ENCODE data around the gene ARAF.

Gene ARAF

GRCh38 chrX:47566841-47567240 lies 5.8 kb downstream of the ARAF start:
- Histone ChIP-seq H3K27ac (ENCODE audit: low read depth, low read length, severe bottlenecking) (no peak overlapping the region), H3K4me3 (ENCODE audit: extremely low read depth, insufficient read depth, low read length, poor library complexity, severe bottlenecking) (no peak overlapping the region), H3K9me3 (ENCODE audit: control insufficient read depth, low read length) (no peaks in the 10 kb centered on the region), H3K4me1 (ENCODE audit: control insufficient read depth, insufficient read depth, low read length, poor library complexity, severe bottlenecking) (no peaks in the 10 kb centered on the region), H3K36me3 (ENCODE audit: control insufficient read depth, insufficient read depth, low read length) (peaks cover 70% of the 10 kb centered on the region)
- 98 to 100% methylated on average over 1 to 8 of the region's 11 CpGs for WGBS, 2 experiments (ENCODE audit: insufficient coverage in 2 of 2)

DNA sequence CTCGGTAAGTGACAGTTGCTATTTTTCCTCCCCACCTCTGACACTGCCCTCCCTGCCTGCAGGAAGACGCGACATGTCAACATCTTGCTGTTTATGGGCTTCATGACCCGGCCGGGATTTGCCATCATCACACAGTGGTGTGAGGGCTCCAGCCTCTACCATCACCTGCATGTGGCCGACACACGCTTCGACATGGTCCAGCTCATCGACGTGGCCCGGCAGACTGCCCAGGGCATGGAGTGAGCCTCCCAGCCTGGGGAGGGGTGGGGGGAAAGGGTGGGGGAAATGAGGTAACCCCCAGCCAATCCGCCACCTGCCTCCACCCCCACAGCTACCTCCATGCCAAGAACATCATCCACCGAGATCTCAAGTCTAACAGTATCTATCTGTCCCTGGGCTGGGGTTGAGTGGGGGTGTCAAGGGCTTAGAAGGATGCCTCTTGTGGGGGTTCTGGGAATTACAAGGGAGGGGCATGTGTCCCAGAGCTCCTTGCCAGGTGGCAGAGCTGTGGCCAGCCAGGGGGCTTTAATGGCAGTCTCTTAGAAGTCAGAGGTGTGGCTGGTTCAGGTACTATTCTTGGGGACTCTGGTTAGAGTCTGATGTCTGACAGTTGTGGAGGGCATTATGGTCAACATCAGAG lies 7.8 kb downstream of the ARAF start:
- Histone ChIP-seq H3K27ac (ENCODE audit: low read depth, low read length, severe bottlenecking) (no peak overlapping the region), H3K4me3 (ENCODE audit: extremely low read depth, insufficient read depth, low read length, poor library complexity, severe bottlenecking) (no peak overlapping the region), H3K9me3 (ENCODE audit: control insufficient read depth, low read length) (no peaks in the 10 kb centered on the region), H3K36me3 (ENCODE audit: control insufficient read depth, insufficient read depth, low read length) (peaks cover 67% of the 10 kb centered on the region), H3K4me1 (ENCODE audit: control insufficient read depth, insufficient read depth, low read length, poor library complexity, severe bottlenecking) (peaks cover 10% of the 10 kb centered on the region)
- 100% methylated on average over 2 of the region's 13 CpGs; no CpG with 5 or more reads in 1 of the 2 experiments for WGBS, 2 experiments (ENCODE audit: insufficient coverage in 2 of 2)

DNA sequence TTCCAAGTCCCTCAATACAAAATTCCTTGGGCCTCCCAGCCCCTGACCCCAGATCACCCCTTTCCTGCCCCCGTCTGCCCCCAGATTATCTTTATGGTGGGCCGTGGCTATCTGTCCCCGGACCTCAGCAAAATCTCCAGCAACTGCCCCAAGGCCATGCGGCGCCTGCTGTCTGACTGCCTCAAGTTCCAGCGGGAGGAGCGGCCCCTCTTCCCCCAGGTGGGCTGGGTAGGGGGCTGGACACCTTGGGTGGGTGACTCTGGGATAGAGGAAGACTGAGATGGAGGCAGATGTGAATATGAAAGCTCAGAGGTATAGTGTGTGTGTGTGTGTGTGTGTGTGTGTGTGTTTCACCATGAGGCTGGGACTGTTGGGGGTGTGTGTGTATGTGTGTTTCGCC lies 9.8 kb downstream of the ARAF start:
- Histone ChIP-seq H3K4me3 (ENCODE audit: extremely low read depth, insufficient read depth, low read length, poor library complexity, severe bottlenecking) (no peak overlapping the region), H3K9me3 (ENCODE audit: control insufficient read depth, low read length) (no peaks in the 10 kb centered on the region), H3K27ac (ENCODE audit: low read depth, low read length, severe bottlenecking) (no peak overlapping the region), H3K36me3 (ENCODE audit: control insufficient read depth, insufficient read depth, low read length) (peaks cover 53% of the 10 kb centered on the region), H3K4me1 (ENCODE audit: control insufficient read depth, insufficient read depth, low read length, poor library complexity, severe bottlenecking) (peaks cover 19% of the 10 kb centered on the region)
- no CpG with 5 or more reads among the region's 8 CpGs for WGBS, 2 experiments (ENCODE audit: insufficient coverage in 2 of 2)

DNA sequence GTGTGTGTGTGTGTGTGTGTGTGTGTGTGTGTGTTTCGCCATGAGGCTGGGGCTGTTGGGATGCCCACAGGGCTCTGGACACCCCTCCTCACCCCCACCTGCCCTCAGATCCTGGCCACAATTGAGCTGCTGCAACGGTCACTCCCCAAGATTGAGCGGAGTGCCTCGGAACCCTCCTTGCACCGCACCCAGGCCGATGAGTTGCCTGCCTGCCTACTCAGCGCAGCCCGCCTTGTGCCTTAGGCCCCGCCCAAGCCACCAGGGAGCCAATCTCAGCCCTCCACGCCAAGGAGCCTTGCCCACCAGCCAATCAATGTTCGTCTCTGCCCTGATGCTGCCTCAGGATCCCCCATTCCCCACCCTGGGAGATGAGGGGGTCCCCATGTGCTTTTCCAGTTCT lies 10.2 kb downstream of the ARAF start:
- Histone ChIP-seq H3K27ac (ENCODE audit: low read depth, low read length, severe bottlenecking) (no peak overlapping the region), H3K4me1 (ENCODE audit: control insufficient read depth, insufficient read depth, low read length, poor library complexity, severe bottlenecking) (peaks cover 19% of the 10 kb centered on the region), H3K4me3 (ENCODE audit: extremely low read depth, insufficient read depth, low read length, poor library complexity, severe bottlenecking) (no peak overlapping the region), H3K36me3 (ENCODE audit: control insufficient read depth, insufficient read depth, low read length) (peaks cover 53% of the 10 kb centered on the region), H3K9me3 (ENCODE audit: control insufficient read depth, low read length) (no peaks in the 10 kb centered on the region)
- WGBS, 2 experiments (ENCODE audit: insufficient coverage in 2 of 2): 90% methylated on average over 7 of the region's 11 CpGs; no CpG with 5 or more reads in 1 of the 2 experiments

DNA sequence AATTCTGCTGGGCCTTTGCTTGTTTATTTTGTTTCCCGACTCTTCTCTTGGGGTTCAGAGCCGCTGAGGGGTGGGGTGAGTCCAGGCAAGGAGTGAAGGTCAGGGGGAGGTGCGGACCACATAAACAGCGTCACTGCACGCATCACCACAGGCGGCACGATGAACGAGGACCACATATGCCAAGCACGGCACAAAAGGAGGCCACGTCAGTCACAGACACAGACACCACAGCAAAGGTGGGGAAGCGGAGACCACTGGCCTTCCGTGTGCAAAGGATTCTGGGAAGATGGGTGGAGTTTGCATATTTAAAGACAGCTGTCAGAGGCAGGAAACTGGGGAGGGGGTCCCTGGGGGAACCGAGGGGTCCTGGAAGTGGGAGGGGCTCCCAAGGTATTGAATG lies 10.9 kb downstream of the ARAF start:
- H3K4me1 ChIP-seq (ENCODE audit: control insufficient read depth, insufficient read depth, low read length, poor library complexity, severe bottlenecking): peaks cover 19% of the 10 kb centered on the region
- no peak overlapping the region for H3K4me3 ChIP-seq (ENCODE audit: extremely low read depth, insufficient read depth, low read length, poor library complexity, severe bottlenecking)
- H3K9me3 ChIP-seq (ENCODE audit: control insufficient read depth, low read length): no peaks in the 10 kb centered on the region
- H3K27ac ChIP-seq (ENCODE audit: low read depth, low read length, severe bottlenecking): no peak overlapping the region
- WGBS, 2 experiments (ENCODE audit: insufficient coverage in 2 of 2): 100% methylated on average over 4 of the region's 13 CpGs; no CpG with 5 or more reads in 1 of the 2 experiments
- peaks cover 46% of the 10 kb centered on the region for H3K36me3 ChIP-seq (ENCODE audit: control insufficient read depth, insufficient read depth, low read length)

DNA sequence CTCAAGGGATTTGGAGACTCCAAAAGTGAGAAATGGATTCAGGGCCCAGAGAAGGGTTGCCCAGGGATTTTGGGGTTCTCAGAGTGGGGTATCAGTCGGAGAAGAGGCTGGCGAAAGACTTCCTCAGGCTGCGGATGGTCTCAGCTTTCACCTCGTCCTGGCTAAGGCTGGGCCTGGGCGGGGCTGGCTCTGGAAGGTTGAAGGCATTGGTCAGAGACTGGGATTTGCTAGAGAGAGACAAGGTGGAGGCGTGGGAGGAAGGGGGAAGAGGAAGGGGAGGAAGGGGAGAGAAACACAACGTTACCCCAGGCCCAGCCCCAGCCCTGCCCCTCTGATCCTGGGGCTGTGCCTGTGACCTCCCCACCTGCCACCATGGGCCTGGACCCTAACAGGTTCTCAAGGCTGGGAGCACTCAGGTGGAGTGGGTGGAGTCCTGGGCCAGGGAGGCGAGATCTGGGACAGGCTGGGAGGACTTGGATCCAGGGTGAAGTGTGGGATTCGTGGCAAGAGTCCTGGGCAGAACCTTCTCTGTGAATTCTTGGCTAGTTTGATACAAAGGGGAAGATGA lies 11.9 kb downstream of the ARAF start:
- Histone ChIP-seq H3K4me3 (ENCODE audit: extremely low read depth, insufficient read depth, low read length, poor library complexity, severe bottlenecking) (no peak overlapping the region), H3K36me3 (ENCODE audit: control insufficient read depth, insufficient read depth, low read length) (peaks cover 38% of the 10 kb centered on the region), H3K9me3 (ENCODE audit: control insufficient read depth, low read length) (no peaks in the 10 kb centered on the region), H3K4me1 (ENCODE audit: control insufficient read depth, insufficient read depth, low read length, poor library complexity, severe bottlenecking) (peaks cover 19% of the 10 kb centered on the region), H3K27ac (ENCODE audit: low read depth, low read length, severe bottlenecking) (peak overlapping the region; percentile 95)
- WGBS, 2 experiments (ENCODE audit: insufficient coverage in 2 of 2): 81 to 100% methylated on average over 1 to 4 of the region's 9 CpGs

- Histone ChIP-seq H3K4me3 (ENCODE audit: extremely low read depth, insufficient read depth, low read length, poor library complexity, severe bottlenecking) (peak overlapping the region; percentile 39), H3K9me3 (ENCODE audit: control insufficient read depth, low read length) (no peaks in the 10 kb centered on the region)
Measured at GRCh38 chrX:47573341-47574075, 12.5 kb downstream of the ARAF start.

GRCh38 chrX:47574076-47574546 lies 13.1 kb downstream of the ARAF start:
- WGBS, 2 experiments (ENCODE audit: insufficient coverage in 2 of 2): 3% methylated on average over 5 of the region's 41 CpGs; no CpG with 5 or more reads in 1 of the 2 experiments
- peaks cover 23% of the 10 kb centered on the region for H3K4me1 ChIP-seq (ENCODE audit: control insufficient read depth, insufficient read depth, low read length, poor library complexity, severe bottlenecking)
- H3K27ac ChIP-seq (ENCODE audit: low read depth, low read length, severe bottlenecking): peak overlapping the region; percentile 95
- H3K9me3 ChIP-seq (ENCODE audit: control insufficient read depth, low read length): no peaks in the 10 kb centered on the region
- peak overlapping the region; percentile 39 for H3K4me3 ChIP-seq (ENCODE audit: extremely low read depth, insufficient read depth, low read length, poor library complexity, severe bottlenecking)
- H3K36me3 ChIP-seq (ENCODE audit: control insufficient read depth, insufficient read depth, low read length): peaks cover 30% of the 10 kb centered on the region

More at GRCh38 chrX:47573341-47574075, 12.5 kb downstream of the ARAF start:
- Histone ChIP-seq H3K27ac (ENCODE audit: low read depth, low read length, severe bottlenecking) (peak overlapping the region; percentile 95), H3K4me1 (ENCODE audit: control insufficient read depth, insufficient read depth, low read length, poor library complexity, severe bottlenecking) (peaks cover 19% of the 10 kb centered on the region), H3K36me3 (ENCODE audit: control insufficient read depth, insufficient read depth, low read length) (peaks cover 33% of the 10 kb centered on the region)
- WGBS, 2 experiments (ENCODE audit: insufficient coverage in 2 of 2): 5 to 15% methylated on average over 4 to 12 of the region's 20 CpGs

GRCh38 chrX:47574547-47575301 lies 13.7 kb downstream of the ARAF start:
- peaks cover 23% of the 10 kb centered on the region for H3K4me1 ChIP-seq (ENCODE audit: control insufficient read depth, insufficient read depth, low read length, poor library complexity, severe bottlenecking)
- H3K36me3 ChIP-seq (ENCODE audit: control insufficient read depth, insufficient read depth, low read length): peaks cover 23% of the 10 kb centered on the region
- peak overlapping the region; percentile 39 for H3K4me3 ChIP-seq (ENCODE audit: extremely low read depth, insufficient read depth, low read length, poor library complexity, severe bottlenecking)
- H3K9me3 ChIP-seq (ENCODE audit: control insufficient read depth, low read length): no peaks in the 10 kb centered on the region
- WGBS, 2 experiments (ENCODE audit: insufficient coverage in 2 of 2): 0 to 35% methylated on average over 1 to 8 of the region's 27 CpGs
- peak overlapping the region; percentile 95 for H3K27ac ChIP-seq (ENCODE audit: low read depth, low read length, severe bottlenecking)

Measured in mesodermal cell (in vitro differentiated cells).